Neural progenitor cell (in vitro differentiated cells): ENCODE data around the gene CIB2. TPM values are rescaled to one million over a fixed set of nuclear protein-coding genes. Genes with fewer than 3 reads are reported as not detected.
A peak's percentile ranks its signal among the peaks of the same experiment; 100 is the strongest.
"Not testable (repeated sequence)": the region's sequence is repeated elsewhere in the genome, so short reads cannot be mapped to it uniquely, and the experiment has no call there.

Source experiments
- DNase-seq: peaks from one replicate; pipeline ENCODE4 v3.0.0-alpha.2; 2016; ENCODE audit warnings: low spot score
- H2AFZ ChIP-seq: fragments of 200-600 bp; sonication (generic); replicated peaks from 2 replicates; pipeline ENCODE4 v1.6.1; 2016; ENCODE audit warnings: antibody characterized with exemption
- H3F3A ChIP-seq: fragments of 200-600 bp; sonication (generic); 2 replicates; pipeline ENCODE4 v1.6.1; 2016; ENCODE audit warnings: antibody characterized with exemption, low read depth
- H3K27ac ChIP-seq: fragments of 200-600 bp; sonication (generic); 2 replicates; pipeline ENCODE4 v1.5.1; 2016; ENCODE audit warnings: mild to moderate bottlenecking
- H3K27me3 ChIP-seq: fragments of 200-600 bp; sonication (generic); 2 replicates; pipeline ENCODE4 v1.6.1; 2016; ENCODE audit warnings: mild to moderate bottlenecking, moderate library complexity
- H3K36me3 ChIP-seq: fragments of 200-600 bp; sonication (generic); 2 replicates; pipeline ENCODE4 v1.5.1; 2016
- H3K4me1 ChIP-seq: fragments of 200-600 bp; sonication (generic); 2 replicates; pipeline ENCODE4 v1.6.1; 2016; ENCODE audit warnings: mixed run types
- H3K4me2 ChIP-seq: fragments of 200-600 bp; sonication (generic); 2 replicates; pipeline ENCODE4 v1.6.1; 2016
- H3K4me3 ChIP-seq: fragments of 200-600 bp; sonication (generic); 2 replicates; pipeline ENCODE4 v1.5.1; 2016
- H3K79me2 ChIP-seq: fragments of 200-600 bp; sonication (generic); 2 replicates; pipeline ENCODE4 v1.6.1; 2016; ENCODE audit warnings: low read depth
- H3K9ac ChIP-seq: fragments of 200-600 bp; sonication (generic); 2 replicates; pipeline ENCODE4 v1.6.1; 2016
- H3K9me3 ChIP-seq: fragments of 200-600 bp; sonication (generic); 2 replicates; pipeline ENCODE4 v1.5.1; 2016; ENCODE audit warnings: low read depth
- H4K20me1 ChIP-seq: fragments of 200-600 bp; sonication (generic); 2 replicates; pipeline ENCODE4 v1.6.1; 2016; ENCODE audit warnings: low read depth
- H3K27ac Mint-ChIP-seq: 3 replicates; pipeline ENCODE4 v1.8.0; 2021; ENCODE audit warnings: mixed read lengths
- H3K27me3 Mint-ChIP-seq: 2 replicates; pipeline ENCODE4 v1.8.0; 2022; ENCODE audit warnings: low read depth, mild to moderate bottlenecking, inconsistent platforms, moderate library complexity, mixed read lengths; ENCODE audit not compliant: insufficient read depth
- H3K36me3 Mint-ChIP-seq: 3 replicates; pipeline ENCODE4 v1.8.0; 2021; ENCODE audit warnings: mixed read lengths
- H3K4me1 Mint-ChIP-seq: 3 replicates; pipeline ENCODE4 v1.8.0; 2021; ENCODE audit warnings: mixed read lengths
- H3K4me3 Mint-ChIP-seq: 3 replicates; pipeline ENCODE4 v1.8.0; 2021; ENCODE audit warnings: mild to moderate bottlenecking, moderate library complexity, mixed read lengths
- H3K9me3 Mint-ChIP-seq: 3 replicates; pipeline ENCODE4 v1.8.0; 2020; ENCODE audit warnings: mixed read lengths
- CTCF ChIP-seq: fragments of 200-600 bp; sonication (generic); IDR thresholded peaks from 2 replicates; pipeline ENCODE4 v1.5.1; 2017; ENCODE audit warnings: antibody characterized with exemption, mild to moderate bottlenecking
- EZH2 ChIP-seq: fragments of 200-600 bp; sonication (generic); IDR thresholded peaks from 2 replicates; pipeline ENCODE4 v1.6.1; 2017; ENCODE audit warnings: antibody characterized with exemption, mild to moderate bottlenecking, moderate library complexity
- EZH2phosphoT487 ChIP-seq: fragments of 200-600 bp; sonication (generic); IDR thresholded peaks from 2 replicates; pipeline ENCODE4 v1.6.1; 2017; ENCODE audit warnings: antibody characterized with exemption
- total RNA-seq: library from RNA; depleted of rRNA; stranded (reverse); fragments of >200 nt; gene quantifications from 2 replicates; pipeline ENCODE4 v1.2.3, GENCODE V29; 2015; ENCODE audit warnings: low replicate concordance

Gene CIB2
- total RNA-seq, 1 donor from 2014 or later, result 40.6 TPM

GRCh38 chr15:78155355-78155939 lies 24.2 kb upstream of the CIB2 start:
- Histone ChIP-seq H3K4me2 (no peak overlapping the region), H3K27ac (no peak overlapping the region)
- no peak overlapping the region for H3K27ac Mint-ChIP-seq

GRCh38 chr15:78154955-78155354 lies 23.7 kb upstream of the CIB2 start:
- H3K9me3 ChIP-seq, result no peaks in the 10 kb centered on the region
- H3K36me3 Mint-ChIP-seq, result peaks cover 4% of the 10 kb centered on the region
- no peak overlapping the region for H3K4me2 ChIP-seq
- no peak for TF ChIP-seq EZH2phosphoT487
- no peak for TF ChIP-seq EZH2
- no peak for TF ChIP-seq CTCF
- no peak for DNase-seq
- H3K4me3 ChIP-seq, result no peak overlapping the region
- peaks cover 13% of the 10 kb centered on the region for H3K27me3 ChIP-seq
- peaks cover 10% of the 10 kb centered on the region for H3K4me1 Mint-ChIP-seq
- H3K79me2 ChIP-seq, result no peaks in the 10 kb centered on the region
- no peak overlapping the region for H3K27ac ChIP-seq
- H2AFZ ChIP-seq, result no peak overlapping the region
- H3K4me1 ChIP-seq, result no peaks in the 10 kb centered on the region
- peaks cover 10% of the 10 kb centered on the region for H3F3A ChIP-seq
- H3K9me3 Mint-ChIP-seq, result no peaks in the 10 kb centered on the region
- H3K36me3 ChIP-seq, result no peaks in the 10 kb centered on the region
- H3K27ac Mint-ChIP-seq, result no peak overlapping the region
- no peak overlapping the region for H3K9ac ChIP-seq
- peaks cover 8% of the 10 kb centered on the region for H4K20me1 ChIP-seq
- H3K27me3 Mint-ChIP-seq, result no peaks in the 10 kb centered on the region
- H3K4me3 Mint-ChIP-seq, result no peak overlapping the region

More at GRCh38 chr15:78155355-78155939, 24.2 kb upstream of the CIB2 start:
- Histone ChIP-seq H4K20me1 (peaks cover 3% of the 10 kb centered on the region), H3K9ac (peak overlapping the region; percentile 16), H3K36me3 (no peaks in the 10 kb centered on the region), H2AFZ (no peak overlapping the region), H3F3A (peaks cover 5% of the 10 kb centered on the region), H3K4me3 (no peak overlapping the region), H3K27me3 (peaks cover 8% of the 10 kb centered on the region), H3K4me1 (no peaks in the 10 kb centered on the region), H3K9me3 (no peaks in the 10 kb centered on the region), H3K79me2 (no peaks in the 10 kb centered on the region)
- DNase-seq, result no peak
- no peak overlapping the region for H3K4me3 Mint-ChIP-seq
- H3K36me3 Mint-ChIP-seq, result peaks cover 4% of the 10 kb centered on the region
- no peaks in the 10 kb centered on the region for H3K27me3 Mint-ChIP-seq
- H3K4me1 Mint-ChIP-seq, result peaks cover 5% of the 10 kb centered on the region
- H3K9me3 Mint-ChIP-seq, result no peaks in the 10 kb centered on the region
- TF ChIP-seq EZH2phosphoT487 (no peak), EZH2 (no peak), CTCF (no peak)

GRCh38 chr15:78151075-78151474 lies 19.8 kb upstream of the CIB2 start:
- not testable (repeated sequence) for H3K4me2 ChIP-seq, H3K79me2 ChIP-seq, H3K36me3 Mint-ChIP-seq, H3K27ac ChIP-seq, H3K9ac ChIP-seq, H3K27me3 Mint-ChIP-seq, H3K4me3 ChIP-seq, H3K4me1 ChIP-seq, DNase-seq, H2AFZ ChIP-seq, H3K27ac Mint-ChIP-seq, H3K9me3 ChIP-seq, H3K9me3 Mint-ChIP-seq, H3K36me3 ChIP-seq
- H4K20me1 ChIP-seq, result peaks cover 12% of the 10 kb centered on the region
- H3F3A ChIP-seq, result peaks cover 13% of the 10 kb centered on the region
- Mint-ChIP-seq H3K4me3 (peak overlapping the region; percentile 91), H3K4me1 (peaks cover 23% of the 10 kb centered on the region)
- peaks cover 19% of the 10 kb centered on the region for H3K27me3 ChIP-seq
